ENCODE data around the gene MRPS18A. TPM values are rescaled to one million over a fixed set of nuclear protein-coding genes. Genes with fewer than 3 reads are reported as not detected.
A peak's percentile ranks its signal among the peaks of the same experiment; 100 is the strongest.

The MRPS18A gene
- total and polyA plus RNA-seq, 2 of the 13 experiments (the other 11 are each of a cell fraction or from before 2014, with no cell fraction given), result 87.8 to 89.1 TPM

DNA sequence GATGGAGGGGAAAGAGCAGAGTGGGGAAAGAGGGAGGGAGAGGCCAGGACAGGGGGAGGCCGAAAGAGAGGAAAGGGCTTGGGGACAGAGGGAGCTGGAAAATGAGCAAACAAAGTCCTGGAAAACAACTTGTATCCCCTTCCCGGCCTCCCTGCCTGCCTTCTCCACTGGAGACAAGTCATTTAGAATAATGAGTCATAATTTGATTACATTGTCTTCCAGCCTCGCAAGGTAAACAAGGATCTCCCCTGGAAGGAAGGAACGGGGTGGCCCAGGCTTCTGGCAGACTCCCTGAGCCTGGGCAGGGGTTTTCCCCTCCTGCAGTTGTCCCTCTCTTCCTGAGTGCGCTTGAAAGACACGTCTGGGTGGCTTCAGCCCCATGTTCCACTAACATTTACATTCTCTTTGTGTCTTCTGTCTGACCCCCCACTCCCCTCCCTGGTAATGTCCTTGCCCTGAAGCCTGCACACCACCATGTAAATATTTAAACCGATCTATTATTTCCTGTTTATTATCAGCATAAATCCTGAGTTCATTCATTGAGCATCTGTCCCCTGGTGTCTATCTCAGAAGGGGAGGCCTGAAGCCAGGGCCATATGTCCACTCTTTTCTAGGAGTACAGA, 12.1 kb upstream of the MRPS18A start (continued):
- TF ChIP-seq, protein P1, sequence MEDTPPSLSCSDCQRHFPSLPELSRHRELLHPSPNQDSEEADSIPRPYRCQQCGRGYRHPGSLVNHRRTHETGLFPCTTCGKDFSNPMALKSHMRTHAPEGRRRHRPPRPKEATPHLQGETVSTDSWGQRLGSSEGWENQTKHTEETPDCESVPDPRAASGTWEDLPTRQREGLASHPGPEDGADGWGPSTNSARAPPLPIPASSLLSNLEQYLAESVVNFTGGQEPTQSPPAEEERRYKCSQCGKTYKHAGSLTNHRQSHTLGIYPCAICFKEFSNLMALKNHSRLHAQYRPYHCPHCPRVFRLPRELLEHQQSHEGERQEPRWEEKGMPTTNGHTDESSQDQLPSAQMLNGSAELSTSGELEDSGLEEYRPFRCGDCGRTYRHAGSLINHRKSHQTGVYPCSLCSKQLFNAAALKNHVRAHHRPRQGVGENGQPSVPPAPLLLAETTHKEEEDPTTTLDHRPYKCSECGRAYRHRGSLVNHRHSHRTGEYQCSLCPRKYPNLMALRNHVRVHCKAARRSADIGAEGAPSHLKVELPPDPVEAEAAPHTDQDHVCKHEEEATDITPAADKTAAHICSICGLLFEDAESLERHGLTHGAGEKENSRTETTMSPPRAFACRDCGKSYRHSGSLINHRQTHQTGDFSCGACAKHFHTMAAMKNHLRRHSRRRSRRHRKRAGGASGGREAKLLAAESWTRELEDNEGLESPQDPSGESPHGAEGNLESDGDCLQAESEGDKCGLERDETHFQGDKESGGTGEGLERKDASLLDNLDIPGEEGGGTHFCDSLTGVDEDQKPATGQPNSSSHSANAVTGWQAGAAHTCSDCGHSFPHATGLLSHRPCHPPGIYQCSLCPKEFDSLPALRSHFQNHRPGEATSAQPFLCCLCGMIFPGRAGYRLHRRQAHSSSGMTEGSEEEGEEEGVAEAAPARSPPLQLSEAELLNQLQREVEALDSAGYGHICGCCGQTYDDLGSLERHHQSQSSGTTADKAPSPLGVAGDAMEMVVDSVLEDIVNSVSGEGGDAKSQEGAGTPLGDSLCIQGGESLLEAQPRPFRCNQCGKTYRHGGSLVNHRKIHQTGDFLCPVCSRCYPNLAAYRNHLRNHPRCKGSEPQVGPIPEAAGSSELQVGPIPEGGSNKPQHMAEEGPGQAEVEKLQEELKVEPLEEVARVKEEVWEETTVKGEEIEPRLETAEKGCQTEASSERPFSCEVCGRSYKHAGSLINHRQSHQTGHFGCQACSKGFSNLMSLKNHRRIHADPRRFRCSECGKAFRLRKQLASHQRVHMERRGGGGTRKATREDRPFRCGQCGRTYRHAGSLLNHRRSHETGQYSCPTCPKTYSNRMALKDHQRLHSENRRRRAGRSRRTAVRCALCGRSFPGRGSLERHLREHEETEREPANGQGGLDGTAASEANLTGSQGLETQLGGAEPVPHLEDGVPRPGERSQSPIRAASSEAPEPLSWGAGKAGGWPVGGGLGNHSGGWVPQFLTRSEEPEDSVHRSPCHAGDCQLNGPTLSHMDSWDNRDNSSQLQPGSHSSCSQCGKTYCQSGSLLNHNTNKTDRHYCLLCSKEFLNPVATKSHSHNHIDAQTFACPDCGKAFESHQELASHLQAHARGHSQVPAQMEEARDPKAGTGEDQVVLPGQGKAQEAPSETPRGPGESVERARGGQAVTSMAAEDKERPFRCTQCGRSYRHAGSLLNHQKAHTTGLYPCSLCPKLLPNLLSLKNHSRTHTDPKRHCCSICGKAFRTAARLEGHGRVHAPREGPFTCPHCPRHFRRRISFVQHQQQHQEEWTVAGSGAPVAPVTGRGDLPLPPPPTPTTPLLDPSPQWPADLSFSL (CRISPR knock-in tag; IDR thresholded peaks at IDR 0.05), result no peak
- TF ChIP-seq, protein P2, sequence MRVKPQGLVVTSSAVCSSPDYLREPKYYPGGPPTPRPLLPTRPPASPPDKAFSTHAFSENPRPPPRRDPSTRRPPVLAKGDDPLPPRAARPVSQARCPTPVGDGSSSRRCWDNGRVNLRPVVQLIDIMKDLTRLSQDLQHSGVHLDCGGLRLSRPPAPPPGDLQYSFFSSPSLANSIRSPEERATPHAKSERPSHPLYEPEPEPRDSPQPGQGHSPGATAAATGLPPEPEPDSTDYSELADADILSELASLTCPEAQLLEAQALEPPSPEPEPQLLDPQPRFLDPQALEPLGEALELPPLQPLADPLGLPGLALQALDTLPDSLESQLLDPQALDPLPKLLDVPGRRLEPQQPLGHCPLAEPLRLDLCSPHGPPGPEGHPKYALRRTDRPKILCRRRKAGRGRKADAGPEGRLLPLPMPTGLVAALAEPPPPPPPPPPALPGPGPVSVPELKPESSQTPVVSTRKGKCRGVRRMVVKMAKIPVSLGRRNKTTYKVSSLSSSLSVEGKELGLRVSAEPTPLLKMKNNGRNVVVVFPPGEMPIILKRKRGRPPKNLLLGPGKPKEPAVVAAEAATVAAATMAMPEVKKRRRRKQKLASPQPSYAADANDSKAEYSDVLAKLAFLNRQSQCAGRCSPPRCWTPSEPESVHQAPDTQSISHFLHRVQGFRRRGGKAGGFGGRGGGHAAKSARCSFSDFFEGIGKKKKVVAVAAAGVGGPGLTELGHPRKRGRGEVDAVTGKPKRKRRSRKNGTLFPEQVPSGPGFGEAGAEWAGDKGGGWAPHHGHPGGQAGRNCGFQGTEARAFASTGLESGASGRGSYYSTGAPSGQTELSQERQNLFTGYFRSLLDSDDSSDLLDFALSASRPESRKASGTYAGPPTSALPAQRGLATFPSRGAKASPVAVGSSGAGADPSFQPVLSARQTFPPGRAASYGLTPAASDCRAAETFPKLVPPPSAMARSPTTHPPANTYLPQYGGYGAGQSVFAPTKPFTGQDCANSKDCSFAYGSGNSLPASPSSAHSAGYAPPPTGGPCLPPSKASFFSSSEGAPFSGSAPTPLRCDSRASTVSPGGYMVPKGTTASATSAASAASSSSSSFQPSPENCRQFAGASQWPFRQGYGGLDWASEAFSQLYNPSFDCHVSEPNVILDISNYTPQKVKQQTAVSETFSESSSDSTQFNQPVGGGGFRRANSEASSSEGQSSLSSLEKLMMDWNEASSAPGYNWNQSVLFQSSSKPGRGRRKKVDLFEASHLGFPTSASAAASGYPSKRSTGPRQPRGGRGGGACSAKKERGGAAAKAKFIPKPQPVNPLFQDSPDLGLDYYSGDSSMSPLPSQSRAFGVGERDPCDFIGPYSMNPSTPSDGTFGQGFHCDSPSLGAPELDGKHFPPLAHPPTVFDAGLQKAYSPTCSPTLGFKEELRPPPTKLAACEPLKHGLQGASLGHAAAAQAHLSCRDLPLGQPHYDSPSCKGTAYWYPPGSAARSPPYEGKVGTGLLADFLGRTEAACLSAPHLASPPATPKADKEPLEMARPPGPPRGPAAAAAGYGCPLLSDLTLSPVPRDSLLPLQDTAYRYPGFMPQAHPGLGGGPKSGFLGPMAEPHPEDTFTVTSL (CRISPR knock-in tag; IDR thresholded peaks at IDR 0.05; ENCODE audit: borderline replicate concordance), result peak; percentile 53; the same call in 1 of the 2 replicates
- TF ChIP-seq, protein P3, sequence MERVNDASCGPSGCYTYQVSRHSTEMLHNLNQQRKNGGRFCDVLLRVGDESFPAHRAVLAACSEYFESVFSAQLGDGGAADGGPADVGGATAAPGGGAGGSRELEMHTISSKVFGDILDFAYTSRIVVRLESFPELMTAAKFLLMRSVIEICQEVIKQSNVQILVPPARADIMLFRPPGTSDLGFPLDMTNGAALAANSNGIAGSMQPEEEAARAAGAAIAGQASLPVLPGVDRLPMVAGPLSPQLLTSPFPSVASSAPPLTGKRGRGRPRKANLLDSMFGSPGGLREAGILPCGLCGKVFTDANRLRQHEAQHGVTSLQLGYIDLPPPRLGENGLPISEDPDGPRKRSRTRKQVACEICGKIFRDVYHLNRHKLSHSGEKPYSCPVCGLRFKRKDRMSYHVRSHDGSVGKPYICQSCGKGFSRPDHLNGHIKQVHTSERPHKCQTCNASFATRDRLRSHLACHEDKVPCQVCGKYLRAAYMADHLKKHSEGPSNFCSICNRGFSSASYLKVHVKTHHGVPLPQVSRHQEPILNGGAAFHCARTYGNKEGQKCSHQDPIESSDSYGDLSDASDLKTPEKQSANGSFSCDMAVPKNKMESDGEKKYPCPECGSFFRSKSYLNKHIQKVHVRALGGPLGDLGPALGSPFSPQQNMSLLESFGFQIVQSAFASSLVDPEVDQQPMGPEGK (CRISPR knock-in tag; IDR thresholded peaks at IDR 0.05), result peak; percentile 64; the same call in 1 of the 2 replicates
- TF ChIP-seq HNRNPLL (IDR thresholded peaks at IDR 0.05; ENCODE audit: low read depth, low read length, poor library complexity, severe bottlenecking) (no peak), TBL1XR1 (IDR thresholded peaks at IDR 0.05; ENCODE audit: borderline replicate concordance, low read length, partially characterized antibody) (no peak)
- TF ChIP-seq, protein P4, sequence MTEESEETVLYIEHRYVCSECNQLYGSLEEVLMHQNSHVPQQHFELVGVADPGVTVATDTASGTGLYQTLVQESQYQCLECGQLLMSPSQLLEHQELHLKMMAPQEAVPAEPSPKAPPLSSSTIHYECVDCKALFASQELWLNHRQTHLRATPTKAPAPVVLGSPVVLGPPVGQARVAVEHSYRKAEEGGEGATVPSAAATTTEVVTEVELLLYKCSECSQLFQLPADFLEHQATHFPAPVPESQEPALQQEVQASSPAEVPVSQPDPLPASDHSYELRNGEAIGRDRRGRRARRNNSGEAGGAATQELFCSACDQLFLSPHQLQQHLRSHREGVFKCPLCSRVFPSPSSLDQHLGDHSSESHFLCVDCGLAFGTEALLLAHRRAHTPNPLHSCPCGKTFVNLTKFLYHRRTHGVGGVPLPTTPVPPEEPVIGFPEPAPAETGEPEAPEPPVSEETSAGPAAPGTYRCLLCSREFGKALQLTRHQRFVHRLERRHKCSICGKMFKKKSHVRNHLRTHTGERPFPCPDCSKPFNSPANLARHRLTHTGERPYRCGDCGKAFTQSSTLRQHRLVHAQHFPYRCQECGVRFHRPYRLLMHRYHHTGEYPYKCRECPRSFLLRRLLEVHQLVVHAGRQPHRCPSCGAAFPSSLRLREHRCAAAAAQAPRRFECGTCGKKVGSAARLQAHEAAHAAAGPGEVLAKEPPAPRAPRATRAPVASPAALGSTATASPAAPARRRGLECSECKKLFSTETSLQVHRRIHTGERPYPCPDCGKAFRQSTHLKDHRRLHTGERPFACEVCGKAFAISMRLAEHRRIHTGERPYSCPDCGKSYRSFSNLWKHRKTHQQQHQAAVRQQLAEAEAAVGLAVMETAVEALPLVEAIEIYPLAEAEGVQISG (CRISPR knock-in tag; IDR thresholded peaks at IDR 0.05), result peak; percentile 9; the same call in 1 of the 2 replicates

Measured in HepG2 (cell line).